HL-60 (cell line): ENCODE measurements around the gene TEAD4.

Experiments
- CTCF ChIP-seq: IDR thresholded peaks from one replicate; pipeline ENCODE4 v1.5.1; 2011; ENCODE audit warnings: low read length, control low read depth, inconsistent platforms; ENCODE audit not compliant: insufficient read depth
- GABPA ChIP-seq: IDR thresholded peaks from 2 replicates; pipeline ENCODE4 v1.6.1; 2012; ENCODE audit warnings: low read depth
- POLR2AphosphoS5 ChIP-seq: IDR thresholded peaks from 2 replicates; pipeline ENCODE4 v1.6.1; 2012; ENCODE audit warnings: low read depth
- REST ChIP-seq: IDR thresholded peaks from 2 replicates; pipeline ENCODE4 v1.6.1; 2012; ENCODE audit warnings: low read depth; ENCODE audit not compliant: insufficient replicate concordance

DNA sequence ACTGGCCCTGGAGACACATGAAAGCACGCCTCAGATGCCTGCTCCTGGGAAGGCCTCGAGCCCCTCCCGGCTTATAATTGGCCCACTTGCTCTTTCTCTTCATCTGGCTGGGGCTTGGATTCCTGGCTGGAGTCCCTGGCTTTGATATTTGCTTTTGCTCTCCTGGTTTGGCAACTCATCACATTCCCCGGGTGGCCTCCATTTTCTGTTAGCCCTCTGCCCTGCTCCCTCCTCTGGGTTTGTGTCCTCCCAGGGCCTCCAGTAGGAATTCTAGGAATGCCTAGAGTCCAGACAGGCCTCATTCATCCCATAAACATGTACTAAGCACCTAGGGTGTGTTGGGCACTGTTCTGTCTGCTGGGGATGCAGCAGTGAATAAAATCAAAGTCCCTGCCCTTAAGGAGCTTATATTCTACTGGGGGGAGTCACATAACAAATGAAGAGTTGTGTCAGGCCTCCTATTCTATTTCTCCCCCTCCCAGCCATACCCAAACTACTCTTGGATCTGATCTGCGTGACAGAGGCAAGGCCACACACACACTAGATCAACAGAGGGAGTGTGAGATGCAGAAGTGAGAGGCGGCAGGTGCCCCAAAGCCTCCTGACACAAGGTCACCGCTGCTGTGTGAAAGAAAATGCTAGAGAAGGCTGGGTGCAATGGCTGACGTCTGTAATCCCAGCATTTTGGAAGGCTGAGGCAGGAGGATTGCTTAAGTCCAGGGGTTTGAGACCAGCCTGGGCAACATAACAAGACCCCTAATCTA is 96.7 kb downstream of the TEAD4 start:
- TF ChIP-seq CTCF (no peak), REST (no peak), POLR2AphosphoS5 (no peak), GABPA (no peak)
